Nephron progenitor cell (in vitro differentiated cells): ENCODE data around the gene GPAM.

Source experiments
- DNase-seq: peaks from one replicate; pipeline ENCODE4 v3.0.0; 2021
- H3K27ac Mint-ChIP-seq: 2 replicates; pipeline ENCODE4 v1.8.0; 2021; ENCODE audit warnings: mild to moderate bottlenecking, moderate library complexity, mixed read lengths
- H3K27me3 Mint-ChIP-seq: 2 replicates; pipeline ENCODE4 v1.8.0; 2021; ENCODE audit warnings: mild to moderate bottlenecking, low read depth, mixed read lengths; ENCODE audit not compliant: poor library complexity
- H3K36me3 Mint-ChIP-seq: 2 replicates; pipeline ENCODE4 v1.8.0; 2021; ENCODE audit warnings: low read depth, mixed read lengths
- H3K4me1 Mint-ChIP-seq: 2 replicates; pipeline ENCODE4 v1.8.0; 2021; ENCODE audit warnings: mixed read lengths
- H3K4me3 Mint-ChIP-seq: 2 replicates; pipeline ENCODE4 v1.8.0; 2021; ENCODE audit warnings: mild to moderate bottlenecking, moderate library complexity, mixed read lengths
- H3K9me3 Mint-ChIP-seq: 2 replicates; pipeline ENCODE4 v1.8.0; 2021; ENCODE audit warnings: mild to moderate bottlenecking, moderate library complexity, mixed read lengths
- TF ChIP-seq, protein P1 (sequence below): fragments of 200-600 bp; sonication (generic); IDR thresholded peaks from 2 replicates; pipeline ENCODE4 v1.5.0; 2021; ENCODE audit warnings: antibody characterized with exemption

GPAM gene

DNA sequence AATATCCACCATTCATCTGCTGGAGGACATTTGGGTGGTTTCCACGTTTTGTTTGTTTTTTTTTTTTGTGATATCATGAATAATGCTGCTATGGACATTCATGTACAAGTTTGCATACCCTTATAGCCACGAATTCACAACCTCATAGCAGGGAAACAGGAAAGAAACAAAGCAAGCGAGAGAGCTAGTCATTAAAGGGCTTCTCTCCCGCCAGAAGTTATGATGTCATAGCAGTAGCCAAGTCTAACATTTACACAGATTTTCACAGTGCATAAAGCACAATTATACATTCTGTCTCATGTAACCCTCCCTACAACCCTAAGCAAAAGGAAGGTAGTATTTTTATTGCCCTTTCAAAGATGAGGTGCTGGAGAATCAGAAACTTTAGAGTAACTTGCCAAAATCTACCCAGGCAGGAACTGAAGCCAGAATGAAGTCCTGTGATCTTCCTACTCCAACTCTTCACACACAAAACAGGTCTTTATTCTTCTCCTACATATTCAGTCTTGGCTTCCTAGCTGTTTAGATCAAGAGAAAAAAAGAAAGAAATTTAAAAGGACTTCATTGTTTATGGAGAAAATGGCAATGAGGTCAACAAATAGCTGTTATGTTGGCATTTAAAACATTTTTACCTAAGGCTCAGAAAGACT lies 33.9 kb upstream of the GPAM start:
- H3K27me3 Mint-ChIP-seq = peaks cover 6% of the 10 kb centered on the region
- no peaks in the 10 kb centered on the region for H3K36me3 Mint-ChIP-seq
- no peak for DNase-seq
- no peak overlapping the region for H3K27ac Mint-ChIP-seq
- peaks cover 23% of the 10 kb centered on the region for H3K9me3 Mint-ChIP-seq
- H3K4me1 Mint-ChIP-seq = no peaks in the 10 kb centered on the region
- TF ChIP-seq, protein P1, sequence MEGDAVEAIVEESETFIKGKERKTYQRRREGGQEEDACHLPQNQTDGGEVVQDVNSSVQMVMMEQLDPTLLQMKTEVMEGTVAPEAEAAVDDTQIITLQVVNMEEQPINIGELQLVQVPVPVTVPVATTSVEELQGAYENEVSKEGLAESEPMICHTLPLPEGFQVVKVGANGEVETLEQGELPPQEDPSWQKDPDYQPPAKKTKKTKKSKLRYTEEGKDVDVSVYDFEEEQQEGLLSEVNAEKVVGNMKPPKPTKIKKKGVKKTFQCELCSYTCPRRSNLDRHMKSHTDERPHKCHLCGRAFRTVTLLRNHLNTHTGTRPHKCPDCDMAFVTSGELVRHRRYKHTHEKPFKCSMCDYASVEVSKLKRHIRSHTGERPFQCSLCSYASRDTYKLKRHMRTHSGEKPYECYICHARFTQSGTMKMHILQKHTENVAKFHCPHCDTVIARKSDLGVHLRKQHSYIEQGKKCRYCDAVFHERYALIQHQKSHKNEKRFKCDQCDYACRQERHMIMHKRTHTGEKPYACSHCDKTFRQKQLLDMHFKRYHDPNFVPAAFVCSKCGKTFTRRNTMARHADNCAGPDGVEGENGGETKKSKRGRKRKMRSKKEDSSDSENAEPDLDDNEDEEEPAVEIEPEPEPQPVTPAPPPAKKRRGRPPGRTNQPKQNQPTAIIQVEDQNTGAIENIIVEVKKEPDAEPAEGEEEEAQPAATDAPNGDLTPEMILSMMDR = no peak
- H3K4me3 Mint-ChIP-seq = no peak overlapping the region

DNA sequence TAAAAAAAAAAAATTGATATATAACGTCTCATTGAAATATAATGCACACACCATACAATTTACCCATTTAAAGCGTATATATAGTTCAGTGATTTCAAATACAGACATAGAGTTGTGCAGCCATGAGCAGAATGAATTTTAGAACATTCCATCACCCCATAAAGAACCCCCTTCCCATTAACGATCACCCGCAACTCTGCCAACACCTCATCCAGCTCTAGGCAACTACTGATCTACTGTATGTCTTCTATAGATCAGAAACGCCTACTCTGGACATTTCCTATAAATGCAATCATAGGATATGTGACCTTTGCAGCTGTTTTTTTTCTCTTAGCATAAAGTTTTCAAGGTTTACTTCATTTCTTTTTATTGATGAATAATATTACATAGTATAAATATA lies 33.4 kb upstream of the GPAM start:
- H3K36me3 Mint-ChIP-seq = no peaks in the 10 kb centered on the region
- peaks cover 6% of the 10 kb centered on the region for H3K27me3 Mint-ChIP-seq
- H3K4me3 Mint-ChIP-seq = no peak overlapping the region
- TF ChIP-seq, protein P1 = no peak
- no peak overlapping the region for H3K27ac Mint-ChIP-seq
- no peak for DNase-seq
- peaks cover 23% of the 10 kb centered on the region for H3K9me3 Mint-ChIP-seq
- no peaks in the 10 kb centered on the region for H3K4me1 Mint-ChIP-seq

DNA sequence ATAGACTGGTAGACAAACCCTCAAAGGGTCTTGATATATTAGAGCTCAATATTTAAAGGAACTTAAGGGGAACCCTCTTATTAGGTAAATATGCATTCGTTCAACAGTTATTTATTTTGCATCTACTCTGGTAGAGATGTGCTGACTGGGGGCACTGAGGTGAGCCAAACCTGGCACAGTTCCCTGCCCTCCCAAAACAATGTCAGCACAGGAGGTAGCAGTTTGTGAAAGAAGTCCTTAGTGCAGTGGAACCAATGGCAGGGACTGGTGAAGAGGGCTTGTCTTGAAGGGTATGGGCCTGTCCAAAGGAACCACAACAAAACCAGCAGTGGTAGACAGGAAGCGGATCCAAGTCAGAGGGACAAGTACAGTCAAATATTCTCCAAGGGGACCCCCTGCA lies 32.6 kb upstream of the GPAM start:
- no peak overlapping the region for H3K27ac Mint-ChIP-seq
- peaks cover 21% of the 10 kb centered on the region for H3K9me3 Mint-ChIP-seq
- no peaks in the 10 kb centered on the region for H3K4me1 Mint-ChIP-seq
- H3K36me3 Mint-ChIP-seq = no peaks in the 10 kb centered on the region
- H3K27me3 Mint-ChIP-seq = peaks cover 6% of the 10 kb centered on the region
- TF ChIP-seq, protein P1 = no peak
- no peak overlapping the region for H3K4me3 Mint-ChIP-seq
- DNase-seq = no peak

DNA sequence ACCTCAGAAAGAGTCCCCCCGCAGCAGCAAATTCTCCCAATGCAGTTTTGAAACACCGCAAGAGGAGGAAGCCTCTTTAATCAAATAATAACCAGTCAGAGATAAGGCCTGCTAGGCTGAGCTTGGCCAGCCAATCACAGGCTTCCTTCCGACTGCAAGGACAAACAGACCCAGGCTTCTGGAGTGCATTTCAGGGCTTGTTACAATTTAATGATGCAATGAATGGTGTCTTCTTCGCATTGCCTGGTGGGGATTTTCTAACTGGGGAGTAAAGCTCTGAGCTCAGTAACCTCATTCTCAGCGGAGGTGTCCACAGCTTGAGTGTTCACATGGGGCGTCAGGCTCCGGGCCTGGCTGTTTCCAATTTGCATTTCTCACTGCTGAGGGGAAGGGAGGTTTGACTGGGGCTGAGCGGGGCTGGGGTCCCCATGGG lies 31.8 kb upstream of the GPAM start:
- Mint-ChIP-seq H3K27ac (no peak overlapping the region), H3K4me1 (peaks cover under 1% of the 10 kb centered on the region), H3K36me3 (no peaks in the 10 kb centered on the region), H3K4me3 (no peak overlapping the region), H3K9me3 (peaks cover 13% of the 10 kb centered on the region), H3K27me3 (peaks cover 3% of the 10 kb centered on the region)
- TF ChIP-seq, protein P1 = no peak
- DNase-seq = no peak

DNA sequence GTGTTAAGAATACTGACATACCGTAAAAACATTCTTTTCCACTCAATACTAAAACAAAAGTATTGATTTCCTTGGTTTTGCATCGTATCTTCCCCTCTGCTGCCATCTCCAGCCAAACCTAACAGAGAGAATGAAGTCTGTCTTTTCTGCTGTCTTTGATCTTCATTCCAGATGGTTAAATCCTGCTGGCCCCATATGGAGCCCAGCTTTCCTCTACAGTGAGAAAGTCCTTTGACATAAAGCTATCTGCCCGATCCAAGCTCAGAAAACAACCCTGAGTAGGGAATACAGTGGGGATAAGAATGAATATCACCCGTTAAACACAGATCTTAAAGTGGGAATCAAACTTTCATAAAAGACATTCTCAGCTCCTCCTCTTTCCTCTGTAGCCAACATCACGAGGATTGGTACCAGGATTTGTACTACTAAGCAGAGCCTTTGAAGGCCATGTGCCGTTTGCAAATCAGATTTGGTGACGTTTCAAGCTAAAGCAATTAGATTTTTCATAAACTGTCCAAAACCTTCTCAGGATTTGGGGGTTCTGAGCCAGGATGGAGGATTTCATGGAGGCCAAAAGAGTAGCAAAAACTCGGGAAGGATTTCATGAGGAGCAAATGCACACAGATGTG lies 30.8 kb upstream of the GPAM start:
- Mint-ChIP-seq H3K4me1 (peaks cover 5% of the 10 kb centered on the region), H3K36me3 (no peaks in the 10 kb centered on the region), H3K9me3 (peaks cover 5% of the 10 kb centered on the region), H3K27ac (no peak overlapping the region), H3K27me3 (peaks cover 3% of the 10 kb centered on the region), H3K4me3 (no peak overlapping the region)
- TF ChIP-seq, protein P1 = no peak
- DNase-seq = no peak

DNA sequence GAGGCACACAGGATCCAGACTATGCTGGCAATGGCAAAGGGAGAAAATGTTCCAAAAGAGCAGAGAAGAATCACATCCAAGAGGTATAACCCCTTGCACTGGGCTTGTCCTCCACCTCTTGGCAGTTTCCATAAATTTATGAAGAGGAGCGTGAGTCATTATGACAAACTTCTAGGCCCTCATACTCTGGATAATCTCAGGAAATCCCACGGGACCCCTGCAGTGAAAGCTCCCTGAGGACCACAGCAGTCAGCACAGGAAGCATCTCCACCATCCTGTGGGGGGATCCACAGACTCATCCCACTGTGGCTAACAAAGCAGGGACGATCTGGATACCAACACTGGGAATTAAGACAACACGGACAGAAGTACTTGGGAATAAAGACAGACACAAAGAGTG lies 30.3 kb upstream of the GPAM start:
- H3K4me3 Mint-ChIP-seq = no peak overlapping the region
- H3K27me3 Mint-ChIP-seq = peaks cover 7% of the 10 kb centered on the region
- no peak for DNase-seq
- TF ChIP-seq, protein P1 = no peak
- H3K9me3 Mint-ChIP-seq = peaks cover 4% of the 10 kb centered on the region
- no peaks in the 10 kb centered on the region for H3K36me3 Mint-ChIP-seq
- H3K27ac Mint-ChIP-seq = no peak overlapping the region
- H3K4me1 Mint-ChIP-seq = peaks cover 10% of the 10 kb centered on the region
